ENCODE data around the gene HAS3.

- TF ChIP-seq, protein P1, sequence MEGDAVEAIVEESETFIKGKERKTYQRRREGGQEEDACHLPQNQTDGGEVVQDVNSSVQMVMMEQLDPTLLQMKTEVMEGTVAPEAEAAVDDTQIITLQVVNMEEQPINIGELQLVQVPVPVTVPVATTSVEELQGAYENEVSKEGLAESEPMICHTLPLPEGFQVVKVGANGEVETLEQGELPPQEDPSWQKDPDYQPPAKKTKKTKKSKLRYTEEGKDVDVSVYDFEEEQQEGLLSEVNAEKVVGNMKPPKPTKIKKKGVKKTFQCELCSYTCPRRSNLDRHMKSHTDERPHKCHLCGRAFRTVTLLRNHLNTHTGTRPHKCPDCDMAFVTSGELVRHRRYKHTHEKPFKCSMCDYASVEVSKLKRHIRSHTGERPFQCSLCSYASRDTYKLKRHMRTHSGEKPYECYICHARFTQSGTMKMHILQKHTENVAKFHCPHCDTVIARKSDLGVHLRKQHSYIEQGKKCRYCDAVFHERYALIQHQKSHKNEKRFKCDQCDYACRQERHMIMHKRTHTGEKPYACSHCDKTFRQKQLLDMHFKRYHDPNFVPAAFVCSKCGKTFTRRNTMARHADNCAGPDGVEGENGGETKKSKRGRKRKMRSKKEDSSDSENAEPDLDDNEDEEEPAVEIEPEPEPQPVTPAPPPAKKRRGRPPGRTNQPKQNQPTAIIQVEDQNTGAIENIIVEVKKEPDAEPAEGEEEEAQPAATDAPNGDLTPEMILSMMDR (IDR thresholded peaks at IDR 0.05; ENCODE audit: low read length), result no peak
- no peak for TF ChIP-seq EZH2phosphoT487 (IDR thresholded peaks at IDR 0.05; ENCODE audit: low read length)
Measured at GRCh38 chr16:69077251-69077650, 28.2 kb upstream of the HAS3 start.

Measured in MM.1S (cell line).